NCI-H1417 (cell line): Measurements from ENCODE around the gene ATXN7L1.
A peak's percentile ranks its signal among the peaks of the same experiment; 100 is the strongest.

Experiments
- DNase-seq, 3 experiments: peaks; one replicate each; lab custom pipeline; 2025; lab: John Stamatoyannopoulos, UW

ATXN7L1 gene

DNA sequence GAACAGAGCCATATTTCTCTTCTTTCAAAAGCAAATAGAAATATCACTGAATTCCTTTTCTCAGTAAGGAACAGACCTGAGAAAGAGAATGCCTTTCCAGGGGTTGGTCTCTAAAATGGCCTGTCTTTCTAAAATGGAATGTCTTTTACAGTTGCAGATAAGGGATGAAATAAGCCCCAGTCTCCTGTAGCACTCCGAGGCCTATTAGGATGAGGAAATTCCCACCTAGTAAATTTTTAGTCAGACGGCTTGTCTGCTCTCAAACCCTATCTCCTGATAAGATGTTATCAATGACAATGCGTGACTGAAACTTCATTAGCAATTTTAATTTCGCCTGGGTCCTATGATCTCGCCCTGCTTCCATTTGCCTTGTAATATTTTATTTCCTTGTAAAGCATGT lies 292.2 kb downstream of the ATXN7L1 start:
- DNase-seq, result no peak

GRCh38 chr7:105583061-105583460 lies 293.3 kb downstream of the ATXN7L1 start:
- no peak for DNase-seq

DNA sequence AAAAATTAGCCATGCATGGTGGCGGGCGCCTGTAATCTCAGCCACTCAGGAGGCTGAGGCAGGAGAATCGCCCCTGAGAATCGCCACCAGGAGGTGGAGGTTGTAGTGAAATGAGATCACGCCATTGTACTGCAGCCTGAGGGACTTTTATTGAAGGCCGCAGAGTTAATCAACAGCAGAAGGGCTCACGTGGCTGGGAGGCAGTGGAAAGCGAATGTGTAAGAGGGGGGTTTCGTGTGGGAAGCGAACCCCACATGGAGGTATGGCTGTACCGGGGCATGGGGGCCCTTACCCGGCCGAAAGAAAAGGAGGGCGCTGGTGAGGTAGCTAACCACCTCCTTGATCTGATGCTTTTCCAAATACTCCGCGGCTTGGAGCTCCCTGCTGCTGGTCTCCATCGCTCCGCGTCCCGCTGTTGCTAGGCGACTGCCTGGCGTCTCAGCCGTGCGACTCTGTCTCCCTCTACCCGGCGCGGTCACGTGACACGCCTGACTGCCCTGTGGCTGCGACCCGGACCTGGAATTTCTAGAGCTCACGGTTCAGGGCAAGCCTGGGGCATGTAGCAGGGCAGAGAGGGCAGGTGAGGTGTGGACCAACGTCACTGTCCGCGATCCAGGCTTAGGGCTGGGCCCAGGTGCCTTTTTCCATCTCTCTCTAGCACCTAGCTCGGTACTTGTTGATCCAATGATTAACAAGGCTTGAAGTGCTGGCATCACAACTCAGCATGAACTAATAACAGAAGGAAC lies 295.2 kb downstream of the ATXN7L1 start, which contains the start of gene EFCAB10:
TSS of gene EFCAB10 (minus strand) at position 428 of the 746 bp plus-strand sequence. CDS start at position 398, 30 bp downstream.
- DNase-seq, result peak; percentile 93 to 97 (median 95)

- no peak for DNase-seq
These were observed 296.2 kb downstream of the ATXN7L1 start for GRCh38 chr7:105580022-105580740.

GRCh38 chr7:105578496-105578895 lies 297.9 kb downstream of the ATXN7L1 start:
- no peak for DNase-seq

- no peak for DNase-seq
These were observed 299.1 kb downstream of the ATXN7L1 start for GRCh38 chr7:105577251-105577650.

- DNase-seq, result no peak
These were observed 304.5 kb downstream of the ATXN7L1 start for GRCh38 chr7:105571891-105572290.

DNA sequence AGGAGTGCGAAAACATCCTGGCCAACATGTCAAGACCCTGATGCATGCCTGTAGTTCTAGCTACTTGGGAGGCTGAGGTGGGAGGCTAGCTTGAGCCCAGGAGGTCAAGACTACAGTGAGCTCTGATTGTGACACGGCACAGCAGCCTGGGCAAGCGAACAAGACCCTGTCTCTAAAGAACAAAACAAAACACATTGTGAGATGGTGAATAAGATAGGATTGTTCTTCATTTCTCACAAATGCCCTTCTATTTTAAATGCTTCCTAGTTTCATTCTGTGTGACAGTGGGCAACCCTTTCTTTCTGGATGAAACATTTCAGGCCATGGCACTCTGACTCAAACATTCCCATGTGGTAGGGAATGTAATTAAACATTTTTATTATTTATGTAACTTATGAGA lies 308.6 kb downstream of the ATXN7L1 start:
- DNase-seq, result no peak

GRCh38 chr7:105567024-105567423 lies 309.4 kb downstream of the ATXN7L1 start:
- DNase-seq, result no peak

DNA sequence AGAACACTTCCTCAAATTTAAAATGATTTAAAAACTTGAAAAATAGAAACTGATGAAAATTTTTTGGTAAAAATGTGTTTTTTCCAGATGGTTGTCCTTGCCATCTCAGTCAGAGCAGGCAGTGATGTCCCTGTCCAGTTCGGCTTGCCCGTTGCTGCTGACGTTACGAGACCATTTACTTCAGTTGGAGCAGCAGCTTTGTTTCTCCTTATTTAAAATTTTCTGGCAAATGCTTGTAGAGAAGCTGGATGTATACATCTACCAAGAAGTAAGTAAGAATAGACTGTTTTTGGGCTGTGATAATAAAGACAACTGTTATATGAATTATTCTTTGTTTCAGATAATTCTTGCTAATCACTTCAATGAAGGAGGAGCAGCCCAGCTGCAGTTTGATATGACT lies 311.2 kb downstream of the ATXN7L1 start:
- no peak for DNase-seq

DNA sequence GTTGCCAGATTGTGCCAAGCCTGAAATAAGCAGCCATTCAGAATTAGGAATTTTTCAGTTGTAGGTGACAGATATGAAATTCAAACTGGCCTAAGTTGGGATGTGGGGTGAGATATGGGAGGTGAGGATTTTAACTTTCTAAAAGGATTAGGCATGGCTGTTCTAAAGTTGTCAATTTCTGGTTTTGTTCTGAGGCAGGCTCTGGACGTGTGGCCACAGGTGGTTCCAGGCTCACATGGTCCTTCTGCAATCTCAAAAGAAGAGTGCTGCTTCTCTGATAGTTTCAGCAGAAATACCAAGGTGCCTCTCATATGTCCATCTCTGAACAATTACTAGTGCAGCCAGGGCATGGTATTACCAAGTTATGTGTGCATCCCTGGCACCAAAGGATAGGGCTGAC lies 316.5 kb downstream of the ATXN7L1 start:
- no peak for DNase-seq
